A673 (cell line): ENCODE measurements around the gene PIANP.

ENCODE experiments used
- EZH2 ChIP-seq: fragments of 200-600 bp; sonication (generic); IDR thresholded peaks from 2 replicates; pipeline ENCODE4 v1.6.1; 2017; ENCODE audit warnings: borderline replicate concordance, low read depth, mild to moderate bottlenecking, mixed read lengths, antibody characterized with exemption, low read length; ENCODE audit not compliant: poor library complexity, severe bottlenecking
- TF ChIP-seq, protein P1 (sequence below): fragments of 300-800, 200-600 bp; sonication (generic); conservative IDR thresholded peaks from 2 replicates; pipeline ENCODE4 v1.5.1; 2017; ENCODE audit warnings: low read depth, mild to moderate bottlenecking, antibody characterized with exemption, low read length, moderate library complexity, mixed read lengths

- TF ChIP-seq EZH2 = no peak
- TF ChIP-seq, protein P1, sequence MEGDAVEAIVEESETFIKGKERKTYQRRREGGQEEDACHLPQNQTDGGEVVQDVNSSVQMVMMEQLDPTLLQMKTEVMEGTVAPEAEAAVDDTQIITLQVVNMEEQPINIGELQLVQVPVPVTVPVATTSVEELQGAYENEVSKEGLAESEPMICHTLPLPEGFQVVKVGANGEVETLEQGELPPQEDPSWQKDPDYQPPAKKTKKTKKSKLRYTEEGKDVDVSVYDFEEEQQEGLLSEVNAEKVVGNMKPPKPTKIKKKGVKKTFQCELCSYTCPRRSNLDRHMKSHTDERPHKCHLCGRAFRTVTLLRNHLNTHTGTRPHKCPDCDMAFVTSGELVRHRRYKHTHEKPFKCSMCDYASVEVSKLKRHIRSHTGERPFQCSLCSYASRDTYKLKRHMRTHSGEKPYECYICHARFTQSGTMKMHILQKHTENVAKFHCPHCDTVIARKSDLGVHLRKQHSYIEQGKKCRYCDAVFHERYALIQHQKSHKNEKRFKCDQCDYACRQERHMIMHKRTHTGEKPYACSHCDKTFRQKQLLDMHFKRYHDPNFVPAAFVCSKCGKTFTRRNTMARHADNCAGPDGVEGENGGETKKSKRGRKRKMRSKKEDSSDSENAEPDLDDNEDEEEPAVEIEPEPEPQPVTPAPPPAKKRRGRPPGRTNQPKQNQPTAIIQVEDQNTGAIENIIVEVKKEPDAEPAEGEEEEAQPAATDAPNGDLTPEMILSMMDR = no peak
Measured at GRCh38 chr12:6662602-6662905, 38.1 kb downstream of the PIANP start.
